IPS-15b (cell line): ENCODE measurements around the gene CHRM2.

ENCODE experiments used
- H3K27me3 ChIP-seq: one replicate; pipeline ENCODE4 v1.6.1; 2013; ENCODE audit warnings: low read length; ENCODE audit not compliant: control insufficient read depth, insufficient read depth
- H3K36me3 ChIP-seq: one replicate; pipeline ENCODE4 v1.6.1; 2013; ENCODE audit warnings: low read length; ENCODE audit not compliant: control insufficient read depth, insufficient read depth
- H3K4me1 ChIP-seq: one replicate; pipeline ENCODE4 v1.6.1; 2013; ENCODE audit warnings: mild to moderate bottlenecking, low read length; ENCODE audit not compliant: control insufficient read depth, insufficient read depth
- H3K4me3 ChIP-seq: one replicate; pipeline ENCODE4 v1.5.1; 2013; ENCODE audit warnings: low read depth, low read length
- H3K9ac ChIP-seq: one replicate; pipeline ENCODE4 v1.6.1; 2013; ENCODE audit warnings: low read depth, mild to moderate bottlenecking, low read length
- H3K9me3 ChIP-seq: one replicate; pipeline ENCODE4 v1.6.1; 2013; ENCODE audit warnings: mild to moderate bottlenecking, low read length; ENCODE audit not compliant: control insufficient read depth, insufficient read depth

The CHRM2 gene

DNA sequence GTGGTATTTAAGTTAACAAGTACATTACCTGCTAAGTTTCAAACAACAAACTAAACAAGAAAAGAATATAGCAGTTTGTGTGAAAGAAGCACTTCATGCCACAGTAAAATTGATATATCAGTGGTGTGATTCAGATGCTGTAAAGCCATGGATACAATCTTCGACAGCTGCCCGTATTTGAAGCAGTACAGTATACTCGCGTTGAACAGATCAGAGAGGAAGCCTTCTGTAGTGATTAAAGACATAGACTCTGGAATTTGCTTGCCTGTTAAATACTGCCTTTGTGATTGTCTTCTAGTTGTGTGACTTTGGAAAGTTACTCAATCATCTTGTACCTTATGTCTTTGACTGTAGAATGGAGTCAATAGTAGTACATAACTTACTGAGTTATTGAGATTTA, 71.7 kb downstream of the CHRM2 start:
- Histone ChIP-seq H3K9me3 (no peaks in the 10 kb centered on the region), H3K27me3 (no peaks in the 10 kb centered on the region), H3K36me3 (no peaks in the 10 kb centered on the region), H3K4me1 (no peaks in the 10 kb centered on the region), H3K9ac (no peak overlapping the region), H3K4me3 (no peak overlapping the region)

DNA sequence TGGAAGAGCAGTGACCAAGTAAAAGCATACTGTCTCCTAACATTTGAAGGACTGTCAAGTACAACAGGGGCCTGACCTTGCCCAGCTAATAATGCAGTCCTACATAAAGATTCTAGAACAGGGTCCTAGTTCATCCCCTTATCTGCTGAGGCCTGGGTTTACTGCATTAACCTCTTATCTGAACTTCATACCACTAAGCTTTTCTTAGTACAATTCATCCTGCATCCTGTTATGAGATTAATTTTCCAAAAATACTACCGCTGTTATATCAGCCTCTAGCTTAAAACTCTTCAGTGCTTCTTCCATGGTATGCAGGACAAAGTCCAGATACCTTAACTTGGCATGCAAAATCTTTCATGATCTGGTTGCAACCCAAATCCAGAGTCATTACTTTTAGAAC, 72.5 kb downstream of the CHRM2 start:
- no peaks in the 10 kb centered on the region for H3K36me3 ChIP-seq
- H3K9ac ChIP-seq, result no peak overlapping the region
- H3K27me3 ChIP-seq, result no peaks in the 10 kb centered on the region
- H3K4me3 ChIP-seq, result no peak overlapping the region
- H3K4me1 ChIP-seq, result no peaks in the 10 kb centered on the region
- no peaks in the 10 kb centered on the region for H3K9me3 ChIP-seq

- Histone ChIP-seq H3K4me3 (no peak overlapping the region), H3K4me1 (no peaks in the 10 kb centered on the region), H3K27me3 (no peaks in the 10 kb centered on the region), H3K9ac (no peak overlapping the region), H3K36me3 (no peaks in the 10 kb centered on the region), H3K9me3 (no peaks in the 10 kb centered on the region)
Measured at GRCh38 chr7:136941816-136942215, 73.4 kb downstream of the CHRM2 start.

DNA sequence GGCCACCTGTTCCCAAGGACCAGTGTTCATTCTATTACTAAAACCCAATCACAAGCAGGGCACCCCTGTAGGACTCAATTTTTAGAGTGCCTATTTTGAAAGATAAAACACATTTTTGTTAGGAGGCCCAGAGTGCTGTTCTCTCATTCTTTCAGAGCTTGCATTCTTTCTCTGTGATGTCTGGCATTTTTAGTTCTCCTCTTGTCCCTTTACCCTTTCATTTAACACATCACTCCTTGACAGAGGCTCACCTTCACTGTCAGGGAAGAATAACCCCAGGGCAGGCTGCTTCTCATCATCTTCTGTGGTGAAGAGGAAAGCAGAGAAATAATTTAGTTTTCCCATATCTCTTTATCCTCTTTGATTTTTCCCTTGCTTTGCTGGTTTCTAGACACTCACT, 73.9 kb downstream of the CHRM2 start:
- Histone ChIP-seq H3K4me1 (no peaks in the 10 kb centered on the region), H3K9ac (no peak overlapping the region), H3K36me3 (no peaks in the 10 kb centered on the region), H3K4me3 (no peak overlapping the region), H3K27me3 (no peaks in the 10 kb centered on the region), H3K9me3 (no peaks in the 10 kb centered on the region)

DNA sequence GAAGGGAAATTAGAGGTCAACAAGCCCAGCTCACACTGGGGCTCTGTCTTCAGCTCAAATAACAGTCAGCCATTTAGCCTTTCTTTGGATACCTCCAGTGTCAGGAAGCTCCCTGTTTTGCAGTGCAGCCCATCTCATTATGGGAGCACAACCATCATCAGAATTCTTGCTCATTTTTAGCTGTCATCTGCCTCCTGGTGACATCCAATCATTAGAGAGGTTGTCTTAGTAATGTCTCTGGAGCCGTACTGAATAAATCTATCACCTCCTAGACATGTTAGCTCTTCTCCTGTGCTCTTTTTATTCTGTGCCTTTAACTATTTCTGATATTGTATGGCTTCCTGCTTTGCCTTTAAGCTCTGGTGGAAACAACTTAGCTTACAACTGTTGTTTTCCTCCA, 74.5 kb downstream of the CHRM2 start:
- Histone ChIP-seq H3K9ac (no peak overlapping the region), H3K4me1 (no peaks in the 10 kb centered on the region), H3K36me3 (no peaks in the 10 kb centered on the region)

DNA sequence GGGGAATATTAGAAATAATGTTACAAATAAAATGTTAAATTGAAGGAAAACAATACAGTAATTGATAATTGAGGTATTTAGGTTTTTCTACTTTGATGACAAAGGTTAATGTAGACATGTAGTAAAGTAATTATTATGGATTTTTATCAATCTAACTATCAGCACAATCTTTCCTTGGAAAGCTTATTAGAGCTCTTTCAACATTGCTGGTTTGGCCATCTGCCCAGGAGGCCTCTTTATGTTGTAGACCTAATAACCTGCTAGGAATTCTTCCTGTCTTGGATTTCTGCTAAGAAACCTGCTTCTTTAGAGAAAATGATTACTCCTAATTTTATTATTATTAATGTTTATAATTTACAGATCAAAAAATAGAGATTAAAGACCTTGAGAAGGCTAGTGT, 78.9 kb downstream of the CHRM2 start:
- no peaks in the 10 kb centered on the region for H3K36me3 ChIP-seq
- H3K4me1 ChIP-seq, result no peaks in the 10 kb centered on the region
- no peak overlapping the region for H3K9ac ChIP-seq

More for the DNA sequence above, 74.5 kb downstream of the CHRM2 start:
- Histone ChIP-seq H3K4me3 (no peak overlapping the region), H3K27me3 (no peaks in the 10 kb centered on the region), H3K9me3 (no peaks in the 10 kb centered on the region)

DNA sequence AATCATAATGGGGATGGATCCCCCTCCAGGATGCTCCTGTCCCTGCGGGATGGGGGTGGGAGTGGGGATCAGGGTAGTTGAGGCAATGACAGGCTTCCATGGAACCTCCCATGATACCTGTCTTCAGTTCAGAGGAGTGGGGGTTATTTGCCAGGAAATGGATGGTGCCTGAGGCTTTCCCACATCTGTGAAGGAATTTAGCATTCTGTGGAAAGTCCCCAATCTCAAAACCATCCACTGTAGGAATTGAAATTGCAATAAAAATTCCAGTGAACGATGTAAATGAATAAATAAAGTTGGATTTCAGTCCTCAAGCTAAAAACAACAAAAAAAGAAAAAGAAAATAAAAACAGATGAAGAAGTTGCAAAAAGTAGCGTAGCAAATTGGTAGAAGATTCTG, 81.9 kb downstream of the CHRM2 start:
- H3K27me3 ChIP-seq, result no peaks in the 10 kb centered on the region
- no peak overlapping the region for H3K4me3 ChIP-seq
- H3K36me3 ChIP-seq, result no peaks in the 10 kb centered on the region
- H3K9me3 ChIP-seq, result no peaks in the 10 kb centered on the region
- H3K9ac ChIP-seq, result no peak overlapping the region
- H3K4me1 ChIP-seq, result no peaks in the 10 kb centered on the region

More for the DNA sequence above, 78.9 kb downstream of the CHRM2 start:
- Histone ChIP-seq H3K9me3 (no peaks in the 10 kb centered on the region), H3K27me3 (no peaks in the 10 kb centered on the region), H3K4me3 (no peak overlapping the region)

DNA sequence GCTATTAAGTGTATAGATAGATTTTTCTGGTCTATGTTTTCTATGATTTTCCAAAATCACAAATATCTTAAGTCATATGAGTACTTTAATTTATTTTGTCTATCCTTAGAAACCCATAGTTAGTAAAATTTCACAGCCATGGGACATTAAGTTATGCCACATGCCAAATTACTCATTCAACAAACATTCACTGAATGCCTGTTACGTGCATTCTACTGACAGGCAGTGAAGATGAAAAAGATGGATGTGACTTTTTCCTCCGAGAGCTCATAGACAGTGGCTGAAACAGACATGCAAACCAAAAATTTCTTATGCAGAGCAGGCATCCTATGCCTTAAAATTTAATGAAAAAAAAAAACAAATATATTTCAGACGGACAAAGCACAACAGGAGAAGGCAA, 84.9 kb downstream of the CHRM2 start:
- Histone ChIP-seq H3K9me3 (no peaks in the 10 kb centered on the region), H3K9ac (no peak overlapping the region), H3K4me1 (no peaks in the 10 kb centered on the region), H3K4me3 (no peak overlapping the region), H3K36me3 (no peaks in the 10 kb centered on the region), H3K27me3 (no peaks in the 10 kb centered on the region)

DNA sequence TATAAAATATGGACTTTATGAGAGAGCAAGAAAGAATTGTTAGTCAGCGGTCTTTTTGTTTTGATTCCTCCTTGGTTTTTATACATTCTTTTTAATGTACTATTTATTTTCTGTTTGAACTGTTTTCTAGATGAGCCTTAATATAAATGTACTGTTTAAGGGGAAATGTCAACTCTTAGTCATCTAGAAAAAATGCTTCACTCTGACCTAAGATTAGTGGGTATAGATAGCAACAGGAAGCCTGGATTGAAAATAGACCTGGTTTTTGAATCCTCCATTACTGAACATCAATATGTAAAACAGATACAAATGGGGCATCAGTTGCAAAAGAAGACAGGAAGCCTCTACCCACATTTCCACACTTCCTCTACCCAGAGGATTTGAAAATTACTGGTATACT, 87.8 kb downstream of the CHRM2 start:
- Histone ChIP-seq H3K4me3 (no peak overlapping the region), H3K9ac (no peak overlapping the region), H3K4me1 (no peaks in the 10 kb centered on the region), H3K27me3 (no peaks in the 10 kb centered on the region), H3K36me3 (no peaks in the 10 kb centered on the region), H3K9me3 (no peaks in the 10 kb centered on the region)

DNA sequence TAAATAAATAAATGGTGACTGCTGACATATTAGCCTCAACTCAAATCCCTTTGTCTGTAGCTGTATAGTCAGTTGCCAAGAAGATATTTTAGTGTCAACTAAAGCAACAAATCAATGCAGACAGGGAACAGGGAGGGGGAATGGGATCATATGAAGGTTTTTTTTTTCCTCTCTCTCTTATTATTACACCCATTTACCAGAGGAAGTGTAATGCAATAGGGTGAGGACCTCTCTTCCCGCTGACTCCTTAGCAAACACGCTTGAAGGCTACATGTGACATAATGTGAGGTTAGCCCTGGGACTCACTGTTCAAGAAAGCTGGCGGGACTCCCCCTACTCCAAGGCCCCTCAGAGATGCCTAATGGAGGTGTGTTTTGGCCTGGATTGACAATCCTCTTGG, 88.2 kb downstream of the CHRM2 start:
- no peaks in the 10 kb centered on the region for H3K4me1 ChIP-seq

DNA sequence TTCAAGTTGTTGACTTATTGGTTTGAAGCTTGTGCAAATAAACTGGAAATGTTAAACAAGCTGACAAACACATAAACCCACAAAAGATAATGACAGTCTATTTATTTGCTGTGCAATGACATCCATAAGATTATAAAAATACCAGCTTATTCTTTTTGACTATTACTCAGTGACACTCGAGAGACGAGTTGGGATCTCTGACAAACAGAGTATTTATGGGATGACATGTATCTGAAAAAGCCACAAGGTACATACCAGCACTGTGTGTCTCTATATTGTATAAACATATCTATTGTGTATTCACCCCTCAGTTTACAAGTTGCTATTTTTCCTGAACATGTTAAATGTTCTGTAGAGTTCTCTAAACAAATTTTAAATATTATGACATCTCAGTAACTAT, 88.9 kb downstream of the CHRM2 start:
- Histone ChIP-seq H3K4me3 (no peak overlapping the region), H3K4me1 (no peaks in the 10 kb centered on the region), H3K27me3 (no peaks in the 10 kb centered on the region), H3K9ac (no peak overlapping the region), H3K36me3 (no peaks in the 10 kb centered on the region), H3K9me3 (no peaks in the 10 kb centered on the region)

More for the DNA sequence above, 88.2 kb downstream of the CHRM2 start:
- Histone ChIP-seq H3K27me3 (no peaks in the 10 kb centered on the region), H3K4me3 (no peak overlapping the region), H3K36me3 (no peaks in the 10 kb centered on the region), H3K9ac (no peak overlapping the region), H3K9me3 (no peaks in the 10 kb centered on the region)

- H3K9ac ChIP-seq, result no peak overlapping the region
- no peaks in the 10 kb centered on the region for H3K4me1 ChIP-seq
Measured at GRCh38 chr7:136958016-136958415, 89.6 kb downstream of the CHRM2 start.

GRCh38 chr7:136964347-136964746, 95.9 kb downstream of the CHRM2 start:
- Histone ChIP-seq H3K9ac (no peak overlapping the region), H3K36me3 (no peaks in the 10 kb centered on the region), H3K9me3 (no peaks in the 10 kb centered on the region), H3K4me3 (no peak overlapping the region), H3K4me1 (no peaks in the 10 kb centered on the region), H3K27me3 (no peaks in the 10 kb centered on the region)

More at GRCh38 chr7:136958016-136958415, 89.6 kb downstream of the CHRM2 start:
- H3K9me3 ChIP-seq, result no peaks in the 10 kb centered on the region
- H3K36me3 ChIP-seq, result no peaks in the 10 kb centered on the region
- no peaks in the 10 kb centered on the region for H3K27me3 ChIP-seq
- no peak overlapping the region for H3K4me3 ChIP-seq
